Ishikawa (cell line): ENCODE measurements around the gene KIF3A.

Experiments
- EP300 ChIP-seq: IDR thresholded peaks from 2 replicates; pipeline ENCODE4 v1.6.1; 2012; ENCODE audit warnings: borderline replicate concordance
- FOXM1 ChIP-seq: IDR thresholded peaks from 2 replicates; pipeline ENCODE4 v1.6.1; 2012; ENCODE audit warnings: low read depth, borderline replicate concordance
- TAF1 ChIP-seq: IDR thresholded peaks from 2 replicates; pipeline ENCODE4 v1.6.1; 2012; ENCODE audit warnings: low read depth, mild to moderate bottlenecking

DNA sequence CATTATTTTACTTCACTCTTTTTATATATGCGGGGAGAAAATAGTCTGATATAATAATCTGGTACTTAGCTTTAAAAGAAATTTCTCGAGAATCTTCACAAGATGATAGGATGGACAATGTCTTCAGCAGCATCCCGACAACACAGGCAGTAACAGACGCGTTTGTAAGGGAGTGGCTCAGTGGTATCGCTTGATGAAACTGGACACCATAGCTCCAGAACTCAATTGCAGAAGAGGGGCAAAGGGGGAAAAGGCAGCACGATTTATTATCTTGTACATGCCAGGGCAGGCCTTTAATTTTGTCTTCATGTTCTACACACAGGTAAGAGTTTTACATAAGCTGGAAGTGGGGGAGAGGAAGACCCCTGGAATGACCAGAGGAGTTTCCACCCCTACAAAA lies 47.8 kb downstream of the KIF3A start:
- TF ChIP-seq TAF1 (no peak), FOXM1 (no peak), EP300 (no peak)
